Hippocampal formation (tissue), 2 donors: ENCODE results near the gene CLEC2D.
"Not testable (repeated sequence)": the region's sequence is repeated elsewhere in the genome, so short reads cannot be mapped to it uniquely, and the experiment has no call there.

Source experiments
- DNase-seq, 2 donors: peaks; one replicate each; lab custom pipeline; 2025; lab: John Stamatoyannopoulos, UW

CLEC2D gene, protein sequence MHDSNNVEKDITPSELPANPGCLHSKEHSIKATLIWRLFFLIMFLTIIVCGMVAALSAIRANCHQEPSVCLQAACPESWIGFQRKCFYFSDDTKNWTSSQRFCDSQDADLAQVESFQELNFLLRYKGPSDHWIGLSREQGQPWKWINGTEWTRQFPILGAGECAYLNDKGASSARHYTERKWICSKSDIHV

DNA sequence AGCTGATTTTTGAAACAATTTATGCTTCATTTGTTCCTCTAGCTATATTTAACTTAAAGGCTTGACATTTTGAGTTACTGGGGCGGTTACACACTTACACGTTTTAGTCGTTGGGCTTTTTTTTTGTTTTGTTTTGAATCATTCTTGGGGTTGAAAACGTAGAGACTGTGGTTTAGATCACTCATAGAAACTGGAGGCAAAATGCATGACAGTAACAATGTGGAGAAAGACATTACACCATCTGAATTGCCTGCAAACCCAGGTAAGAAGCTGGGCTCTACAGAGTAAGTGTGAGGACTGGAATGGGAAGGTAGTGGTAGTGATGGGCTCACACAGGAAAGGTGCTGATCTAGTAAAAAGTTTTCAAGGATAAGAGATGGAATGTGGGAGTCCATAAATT lies at the start of gene CLEC2D:
TSS of gene CLEC2D (plus strand) at position 180 of the 400 bp plus-strand sequence. CDS start at position 202, 22 bp downstream.
- no peak for DNase-seq

DNA sequence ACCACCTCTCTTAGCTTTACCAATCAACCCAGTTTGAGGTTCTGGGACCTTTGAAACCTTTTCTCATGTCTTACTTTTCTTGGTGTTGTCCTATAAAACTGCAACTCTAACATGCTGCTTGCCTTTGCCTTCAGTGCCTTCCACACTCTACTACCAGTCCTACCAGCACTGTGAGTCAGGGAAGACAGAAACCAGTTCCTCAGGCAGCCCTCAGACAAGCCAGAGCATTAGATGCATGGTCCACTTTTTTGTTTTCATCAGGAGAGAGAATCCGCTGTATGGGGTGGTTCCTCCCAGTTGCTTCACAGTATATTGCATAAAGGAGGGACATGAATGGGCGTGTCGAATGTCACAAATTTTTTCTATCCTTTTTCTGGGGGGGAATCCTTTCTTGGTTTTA lies 44.5 kb upstream of the CLEC2D start:
- DNase-seq = no peak

DNA sequence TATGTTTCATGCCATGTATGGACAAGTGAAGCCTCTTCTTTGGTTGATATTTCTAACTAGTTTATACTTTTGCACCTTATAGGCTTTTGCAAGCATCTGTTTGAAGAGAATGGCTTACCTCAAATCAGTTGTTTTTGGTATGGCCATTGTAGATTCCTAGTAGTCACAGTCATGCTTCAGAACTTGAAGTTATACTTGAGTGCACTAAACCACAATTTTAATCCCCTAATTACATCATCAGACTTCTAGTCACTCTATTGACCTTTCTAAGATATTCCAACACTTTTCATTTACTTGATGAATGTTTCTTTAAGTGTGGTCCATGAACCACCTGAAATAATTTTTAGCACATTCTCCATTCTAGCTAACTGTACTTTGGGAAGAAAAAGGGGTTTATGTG lies 43.2 kb upstream of the CLEC2D start:
- DNase-seq = no peak

DNA sequence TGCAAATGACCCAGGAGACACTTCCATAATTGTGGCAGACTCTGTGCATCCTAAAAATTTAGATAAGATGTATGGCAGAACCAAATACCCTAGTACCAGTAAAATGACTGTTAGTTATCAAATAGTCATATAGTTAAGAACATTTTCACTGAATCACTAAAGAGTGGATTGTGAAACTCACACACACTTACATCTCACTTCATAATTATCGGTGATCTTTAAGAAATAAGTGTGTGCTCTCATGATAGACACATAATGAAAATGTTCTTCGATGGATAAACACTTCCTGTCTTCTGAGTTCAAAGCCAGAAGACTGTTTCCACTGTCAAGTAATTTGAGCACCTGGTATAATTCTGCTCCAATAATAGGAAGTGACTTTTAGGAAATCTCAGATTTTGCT lies 42.7 kb upstream of the CLEC2D start:
- no peak for DNase-seq

DNA sequence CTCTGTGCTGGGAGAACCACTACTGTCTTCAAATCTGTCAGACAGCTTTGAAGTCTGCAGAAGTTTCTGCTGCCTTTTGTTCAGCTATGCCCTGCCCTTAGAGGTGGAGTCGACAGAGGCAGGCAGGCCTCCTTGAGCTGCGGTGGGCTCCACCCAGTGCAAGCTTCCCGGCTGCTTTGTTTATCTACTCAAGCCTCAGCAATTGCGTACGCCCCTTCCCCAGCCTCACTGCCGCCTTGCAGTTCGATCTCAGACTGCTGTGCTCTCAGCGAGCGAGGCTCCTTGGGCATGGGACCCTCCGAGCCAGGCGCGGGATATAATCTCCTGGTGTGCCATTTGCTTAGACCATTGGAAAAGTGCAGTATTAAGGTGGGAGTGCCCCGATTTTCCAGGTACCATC lies 36.7 kb upstream of the CLEC2D start:
- no peak for DNase-seq

DNA sequence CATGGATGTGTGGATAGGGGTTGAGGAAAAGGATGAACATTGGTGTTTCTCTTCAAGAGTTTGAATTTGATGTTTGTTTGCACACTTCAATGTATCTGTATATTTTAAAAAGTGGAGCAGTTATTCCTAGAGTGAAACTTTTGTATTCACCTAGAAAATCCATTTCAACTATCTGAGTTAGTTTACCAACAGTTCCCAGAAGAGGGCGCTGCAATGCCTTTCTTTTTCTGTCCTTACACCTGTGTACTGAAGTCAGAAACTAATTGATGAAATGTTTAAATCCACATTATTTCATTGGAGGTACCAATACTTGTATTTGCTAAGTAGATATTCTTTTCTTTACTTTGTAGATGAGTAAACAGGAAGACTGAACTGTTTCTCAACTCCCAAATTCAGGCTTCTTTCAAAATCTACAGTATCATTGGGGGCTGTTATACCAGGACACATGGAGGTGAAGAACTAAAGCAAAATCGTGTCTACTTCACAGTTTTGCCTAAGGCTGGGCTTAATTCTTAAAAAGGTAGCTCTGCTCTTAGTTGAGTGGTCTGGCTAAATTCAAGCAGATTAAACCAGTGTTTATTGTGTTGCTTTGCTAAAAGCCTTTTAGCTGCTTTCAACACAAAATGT lies 35.2 kb upstream of the CLEC2D start:
- no peak for DNase-seq

DNA sequence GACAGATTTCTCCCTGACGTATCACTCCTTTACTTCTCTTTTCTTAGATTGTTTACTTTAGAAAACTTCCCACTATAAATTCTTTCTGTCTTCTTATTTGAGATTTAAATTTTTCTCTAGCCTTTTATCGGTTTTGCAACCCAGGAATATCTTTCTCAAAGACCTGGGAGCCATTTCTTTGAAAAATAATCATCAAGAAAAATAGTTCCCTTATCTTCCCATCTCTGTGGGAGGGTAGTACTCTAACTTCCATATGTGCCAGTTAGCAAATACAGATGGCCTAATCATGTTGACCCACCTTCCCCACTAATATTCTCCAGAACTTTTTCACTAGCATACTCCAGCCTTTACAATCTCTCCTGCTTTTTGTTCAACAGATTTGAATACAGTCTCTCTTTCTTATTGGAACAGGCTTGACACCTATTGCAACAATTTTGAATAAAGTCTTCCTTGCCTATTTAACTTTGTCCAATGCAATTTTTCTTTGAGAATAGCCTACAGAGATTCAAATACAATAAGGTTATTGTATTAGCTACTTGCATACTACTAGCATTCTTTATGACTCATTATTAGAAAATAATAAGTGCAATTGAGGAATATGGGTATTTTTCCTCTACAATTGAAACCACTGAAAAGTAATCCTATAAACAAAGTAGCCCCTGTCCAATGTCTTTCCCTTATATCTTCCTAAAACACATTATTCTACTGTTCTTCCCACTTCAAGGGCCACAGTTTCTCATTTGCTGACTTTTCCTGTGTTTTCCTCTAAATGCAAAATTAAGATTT lies 34.4 kb upstream of the CLEC2D start:
- DNase-seq = no peak

DNA sequence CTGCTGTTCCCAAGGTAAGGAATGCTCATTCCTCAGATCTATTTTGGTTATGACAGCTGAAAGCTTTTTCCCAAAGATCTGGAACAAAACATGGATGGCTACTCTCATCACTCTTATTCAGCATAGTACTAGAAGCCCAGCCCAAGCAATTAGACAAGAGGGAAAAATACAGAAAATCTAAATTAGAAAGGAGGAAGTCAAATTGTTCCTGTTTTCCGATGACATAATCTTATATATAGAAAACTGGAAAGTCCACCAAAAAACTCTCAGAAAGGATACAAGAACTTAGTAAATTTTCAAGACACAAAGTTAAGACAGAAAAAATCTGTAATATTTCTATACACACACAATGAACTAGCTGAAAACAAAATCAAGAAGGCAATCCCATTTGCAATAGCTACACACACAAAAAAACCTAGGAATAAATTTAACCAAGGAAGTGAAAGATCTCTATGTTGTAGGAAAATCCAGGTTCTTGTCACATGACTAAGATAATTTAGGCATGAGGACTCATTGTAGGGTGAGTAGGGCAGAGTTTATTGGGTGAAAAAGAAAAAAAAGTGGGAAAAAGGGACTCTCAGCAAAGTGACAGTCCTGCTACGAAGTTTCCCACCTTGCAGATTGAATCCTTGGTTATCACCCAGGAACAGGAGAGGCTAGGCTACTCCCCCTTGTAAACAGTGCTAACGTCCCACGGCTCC lies 33.2 kb upstream of the CLEC2D start:
- DNase-seq = no peak

DNA sequence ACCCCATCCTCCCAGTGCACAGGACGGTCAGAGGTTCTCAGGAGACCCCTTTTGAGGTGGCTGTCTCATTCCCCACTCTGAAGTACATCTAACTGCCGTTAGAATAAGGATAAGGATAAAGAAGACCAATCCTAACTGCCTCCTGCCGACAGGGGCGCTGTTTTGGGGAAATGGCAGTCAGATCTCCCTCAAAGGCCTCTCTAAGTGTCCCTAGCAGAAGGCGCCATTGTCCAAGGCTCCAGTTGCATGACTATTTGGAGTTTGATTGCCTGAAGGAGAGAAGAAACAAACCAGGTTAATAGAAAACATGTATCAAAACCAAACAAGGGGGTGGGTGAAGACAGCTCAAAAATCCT lies 32.7 kb upstream of the CLEC2D start:
- DNase-seq = no peak

DNA sequence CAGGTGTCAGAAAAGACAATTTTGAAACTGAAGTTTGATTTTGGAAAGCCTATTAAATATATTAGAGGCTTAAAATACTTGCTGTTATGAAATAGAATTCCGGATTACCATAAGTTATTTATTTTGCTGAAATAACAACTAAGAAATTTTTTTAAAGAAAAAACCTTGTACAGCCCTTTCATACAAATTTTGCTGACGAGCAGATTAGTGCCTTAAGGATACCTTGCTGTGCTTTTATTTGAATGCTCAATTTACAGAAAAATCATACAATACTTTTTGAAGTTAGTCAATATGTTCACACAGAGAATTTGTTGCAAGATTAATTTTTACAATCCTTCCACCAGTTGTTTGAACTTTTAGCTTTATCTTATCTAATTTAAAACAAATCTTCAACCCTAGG lies 29.5 kb upstream of the CLEC2D start:
- no peak for DNase-seq

DNA sequence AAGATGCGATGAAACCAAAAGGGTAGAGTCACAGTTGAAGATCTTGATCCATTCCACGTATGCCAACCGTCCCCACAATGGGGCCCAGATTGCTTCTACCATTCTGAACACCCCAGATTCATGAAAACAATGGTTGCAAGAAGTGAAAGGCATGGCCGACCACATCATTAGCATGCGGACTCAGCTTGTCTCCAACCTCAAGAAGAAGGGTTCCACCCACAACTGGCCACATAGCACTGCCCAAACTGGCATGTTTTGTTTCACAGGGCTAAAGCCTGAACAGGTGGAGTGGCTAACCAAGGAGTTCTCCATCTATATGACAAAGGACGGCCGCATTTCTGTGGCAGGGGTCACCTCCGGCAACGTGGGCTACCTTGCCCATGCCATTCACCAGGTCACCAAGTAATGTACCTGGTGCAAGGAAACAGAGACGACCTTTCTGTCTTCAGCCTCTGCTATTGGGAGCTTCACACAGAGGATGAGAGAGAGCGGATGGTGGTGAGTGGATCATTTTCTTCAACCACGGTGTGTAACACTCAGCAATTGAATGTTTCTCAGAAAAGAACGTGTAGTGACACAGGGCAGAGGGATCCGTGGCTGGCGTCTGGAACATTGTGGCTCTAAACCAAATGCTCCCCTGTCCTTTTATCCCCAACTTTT lies 26.8 kb upstream of the CLEC2D start:
- DNase-seq = no peak

DNA sequence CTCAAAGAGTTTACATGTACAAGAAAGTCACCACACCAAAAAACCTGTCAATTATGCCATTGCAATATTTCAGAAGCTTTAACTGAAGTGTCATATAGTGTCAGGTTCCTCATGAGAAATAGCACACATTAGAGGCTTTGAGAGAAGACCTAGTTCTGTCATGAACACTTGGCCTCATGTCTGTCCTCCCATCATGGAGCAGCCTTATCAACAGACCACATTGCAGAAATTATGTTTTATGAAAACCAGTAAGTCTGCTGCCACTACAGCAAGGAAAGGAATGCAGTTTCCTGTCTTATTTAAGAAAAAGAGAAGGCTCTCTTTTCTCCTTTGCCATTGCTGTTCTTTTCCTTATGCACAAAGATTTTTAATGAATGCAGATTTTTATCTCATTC lies 26.2 kb upstream of the CLEC2D start:
- DNase-seq = no peak

DNA sequence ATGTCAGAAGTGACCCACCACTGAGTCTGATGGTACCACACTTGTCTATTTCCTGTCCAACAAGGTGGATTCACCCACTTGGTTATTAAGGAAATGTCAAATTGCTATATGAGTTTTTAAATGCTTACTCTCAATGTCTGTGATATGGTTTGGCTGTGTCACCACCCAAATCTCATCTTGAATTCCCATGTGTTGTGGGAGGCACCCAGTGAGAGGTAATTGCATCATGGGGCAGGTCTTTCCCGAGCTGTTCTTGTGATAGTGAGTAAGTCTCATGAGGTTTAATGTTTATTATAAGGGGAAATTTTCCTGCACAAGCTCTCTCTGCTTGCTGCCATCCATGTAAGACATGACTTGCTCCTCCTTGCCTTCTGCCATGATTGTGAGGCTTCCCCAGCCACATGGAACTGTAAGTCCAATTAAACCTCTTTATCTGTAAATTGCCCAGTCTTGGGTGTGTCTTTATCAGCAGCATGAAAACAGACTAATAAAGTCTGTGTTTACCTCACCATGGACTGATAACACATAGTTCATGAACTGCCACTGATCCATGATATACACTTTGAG lies 24.4 kb upstream of the CLEC2D start:
- DNase-seq = not testable (repeated sequence)

DNA sequence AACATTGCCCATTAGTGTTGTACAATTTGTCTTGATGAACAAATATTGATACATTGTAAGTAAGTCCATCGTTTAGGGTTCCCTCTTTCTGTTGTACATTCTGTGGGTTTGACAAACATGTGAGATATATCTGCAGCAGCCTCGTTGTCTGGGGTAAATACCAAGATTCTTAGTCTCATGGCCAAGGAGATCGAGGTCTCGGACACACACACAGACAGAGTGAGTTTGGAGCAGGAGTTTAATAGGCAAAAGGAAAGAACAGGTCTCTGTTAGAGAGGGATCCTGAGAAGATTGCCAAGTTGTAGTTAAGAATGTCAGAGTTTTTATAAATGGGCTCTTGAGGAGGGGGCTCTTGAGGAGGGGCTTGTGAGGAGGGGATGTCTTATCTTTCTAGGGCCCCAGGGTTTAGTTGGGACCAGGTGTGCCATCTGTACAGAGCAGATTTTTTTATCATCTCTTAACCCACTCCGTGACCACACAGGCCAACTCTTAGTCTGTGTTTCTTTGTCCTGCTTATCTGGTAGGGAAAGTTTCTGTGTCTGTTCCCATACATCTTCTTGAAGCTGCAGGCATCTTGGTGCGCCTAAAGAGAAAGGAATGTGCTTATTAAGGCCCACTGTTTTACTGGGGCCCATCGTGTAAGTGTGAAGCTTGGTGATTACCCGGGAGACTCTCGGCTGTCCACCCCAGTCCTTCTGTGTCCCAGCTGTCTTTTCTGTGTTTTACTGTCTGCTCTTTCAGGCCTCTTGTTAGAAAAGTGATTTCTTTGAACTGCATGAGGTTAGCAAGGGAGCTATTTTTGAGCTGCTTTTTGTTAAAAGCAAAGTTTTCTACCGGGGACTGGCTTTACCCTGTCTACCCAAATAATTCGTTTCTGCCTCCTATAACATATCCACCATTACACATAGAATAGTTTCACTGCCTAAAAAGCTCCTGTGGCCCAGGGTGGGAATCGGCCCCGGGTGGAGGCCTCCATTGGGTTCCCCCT lies 22.4 kb upstream of the CLEC2D start:
- DNase-seq = no peak

DNA sequence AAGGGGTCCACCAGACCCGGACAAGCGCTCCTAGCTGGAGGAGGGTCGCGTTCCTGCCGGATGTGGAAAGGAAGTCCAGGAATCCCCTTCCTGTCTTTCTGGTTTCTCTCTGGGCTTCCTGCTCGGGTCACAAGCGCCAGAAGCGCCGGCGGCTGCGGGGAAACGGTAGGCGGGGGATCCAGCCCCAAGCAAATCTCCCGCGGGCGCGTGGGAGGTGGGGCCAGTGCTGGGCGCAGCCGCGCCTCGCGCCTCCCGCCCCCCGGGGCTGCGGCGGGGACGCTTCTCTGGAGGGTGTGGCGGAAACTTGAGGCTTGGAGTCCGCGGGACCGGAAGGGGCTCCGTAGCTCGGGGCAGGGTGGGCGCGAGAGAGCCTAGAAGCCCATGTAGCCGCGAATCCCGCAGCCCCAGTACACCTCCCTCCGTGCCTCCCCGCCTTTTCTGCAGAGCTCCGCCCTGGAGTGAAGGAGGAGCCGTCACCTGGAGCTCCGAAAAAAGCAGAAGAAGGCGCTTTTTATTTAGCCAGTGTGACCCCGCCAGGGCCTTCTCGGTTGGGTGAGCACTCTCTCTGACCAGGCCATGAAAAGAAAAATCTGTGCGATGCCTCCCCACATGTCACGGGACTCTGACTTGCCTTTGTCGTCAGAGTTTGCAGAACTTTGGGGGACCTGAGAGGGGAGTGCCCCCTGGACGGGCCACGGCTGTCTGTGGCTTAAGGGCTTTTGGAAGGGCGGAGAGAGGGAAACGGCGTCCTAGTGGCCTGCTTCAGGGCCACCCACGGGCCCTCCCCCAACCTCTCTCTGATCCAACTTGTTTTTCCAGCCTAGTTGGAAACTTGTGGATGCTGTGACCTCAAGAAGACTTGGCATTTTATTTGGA lies 21.4 kb upstream of the CLEC2D start:
- DNase-seq = peak; percentile 44 to 64

DNA sequence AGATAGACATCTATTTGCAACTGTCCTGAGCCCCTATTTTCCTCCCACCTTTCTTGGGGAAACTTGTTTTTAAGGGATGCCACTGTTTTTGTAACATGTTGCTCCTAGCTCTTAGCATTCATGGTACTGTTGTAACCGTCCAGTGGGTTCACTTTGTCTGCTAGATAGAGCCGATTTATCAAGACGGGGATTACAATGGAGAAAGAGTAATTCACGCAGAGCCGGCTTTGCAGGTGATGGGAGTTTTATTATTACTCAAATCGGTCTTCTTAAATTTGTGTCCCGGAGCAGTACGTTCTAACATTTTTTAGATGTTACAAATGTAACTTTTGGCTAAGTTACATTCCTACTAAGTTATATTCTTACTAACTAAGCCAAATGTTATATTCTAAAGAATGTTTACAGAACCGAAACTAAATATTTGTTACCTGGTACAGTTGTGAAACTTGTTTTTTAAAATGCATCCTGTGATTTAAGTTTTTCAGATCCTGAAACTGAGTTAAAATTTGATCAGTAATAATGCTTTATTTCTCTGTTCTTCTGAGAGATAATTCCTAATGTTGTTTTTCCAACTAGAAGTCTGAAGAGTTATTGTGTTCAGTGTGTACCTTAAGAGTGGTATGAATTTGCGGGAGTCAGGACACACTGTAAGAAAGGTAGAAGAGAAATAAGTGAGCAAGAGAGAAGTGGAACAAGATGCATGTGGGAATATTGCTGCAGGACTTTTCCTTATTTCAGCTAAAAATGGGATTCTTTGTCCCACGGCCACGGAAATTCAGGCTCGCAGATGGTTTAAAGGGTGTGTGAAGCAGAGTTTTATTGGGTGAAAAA lies 20.6 kb upstream of the CLEC2D start:
- DNase-seq = no peak

DNA sequence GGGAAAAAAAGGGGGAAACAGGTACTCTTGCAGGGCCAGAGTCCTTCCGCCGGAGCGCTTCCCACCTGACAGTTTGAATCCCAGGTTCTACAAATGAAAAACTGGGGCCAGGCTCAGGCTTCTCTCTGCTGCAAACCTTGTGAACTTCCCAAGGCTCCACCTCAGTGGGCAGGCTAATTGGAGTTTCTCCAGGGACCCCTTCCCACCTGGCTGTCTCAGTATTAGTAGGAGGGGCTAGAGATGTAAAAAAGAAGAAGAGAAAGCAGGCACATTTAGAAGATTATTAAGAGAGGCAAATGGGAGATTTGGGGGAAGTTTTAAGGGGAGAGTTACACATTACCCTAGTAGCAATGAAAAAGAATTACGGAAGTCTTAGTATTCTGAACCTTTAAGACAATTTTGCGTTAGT lies 20.0 kb upstream of the CLEC2D start:
- DNase-seq = no peak

DNA sequence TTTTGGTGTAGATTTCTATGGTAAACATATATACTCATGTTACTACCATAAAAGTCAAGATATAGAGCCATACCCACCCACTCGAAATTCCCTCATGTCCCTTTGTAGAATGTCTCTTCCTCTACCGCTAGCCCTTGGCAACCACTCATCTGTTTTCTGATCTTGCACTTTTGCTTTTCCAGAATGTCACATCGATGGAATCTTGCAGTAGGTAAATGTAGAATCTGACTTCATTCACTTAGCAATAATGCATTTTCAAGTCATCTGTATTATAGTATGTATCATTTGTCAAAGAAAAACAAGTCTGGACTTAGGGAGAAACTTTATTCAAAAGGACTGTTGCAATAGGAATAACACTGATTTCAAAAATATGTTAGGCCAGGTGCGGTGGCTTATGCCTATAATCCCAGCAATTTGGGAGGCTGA lies 19.3 kb upstream of the CLEC2D start:
- no peak for DNase-seq

DNA sequence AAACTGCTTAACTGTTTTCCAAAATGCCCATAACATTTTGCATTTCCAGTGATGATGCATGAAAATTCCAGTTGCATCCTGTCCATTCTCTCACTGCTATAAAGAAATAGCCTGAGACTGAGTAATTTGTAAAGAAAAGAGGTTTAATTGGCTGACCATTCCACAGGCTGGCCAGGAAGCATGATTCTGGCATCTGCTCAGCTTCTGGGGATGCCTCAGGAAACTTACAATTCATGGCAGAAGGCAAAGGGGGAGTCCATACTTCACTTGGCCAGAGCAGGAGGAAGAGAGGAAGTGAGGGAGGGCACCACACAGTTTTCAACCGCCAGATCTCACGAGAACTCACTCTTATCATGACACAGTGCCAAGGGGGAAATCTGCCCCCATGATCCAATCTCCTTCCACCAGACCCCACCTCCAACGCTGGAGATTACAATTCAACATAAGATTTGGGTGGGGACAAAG lies 18.2 kb upstream of the CLEC2D start:
- no peak for DNase-seq
